Measurements from ENCODE around the gene SPEM3. TPM values are rescaled to one million over a fixed set of nuclear protein-coding genes. Genes with fewer than 3 reads are reported as not detected.

The SPEM3 gene
- total and polyA plus RNA-seq, 2 of the 4 experiments (the other 2 are of a cell fraction): not detected

- dilution Hi-C loops (cut with HindIII; ENCODE audit: low sequenced_read_pairs, unreplicated experiment): no loop called here
- no peak overlapping the region for H2BK120ac ChIP-seq (ENCODE audit: low read depth, low read length)
- no peak overlapping the region for H4K8ac ChIP-seq (ENCODE audit: low read depth in 2 of 2, low read length in 2 of 2)
- H2AK5ac ChIP-seq (ENCODE audit: low read depth, low read length): no peak overlapping the region
- TF ChIP-seq RCOR1 (IDR thresholded peaks at IDR 0.05; ENCODE audit: insufficient replicate concordance, low read length) (no peak), RAD21 (IDR thresholded peaks at IDR 0.05; ENCODE audit: low read length) (no peak), FOS (IDR thresholded peaks at IDR 0.05; ENCODE audit: low read depth, low read length) (no peak), NFE2L2 (IDR thresholded peaks at IDR 0.05; ENCODE audit: low read depth, low read length) (no peak), POLR2A (IDR thresholded peaks at IDR 0.05; ENCODE audit: low read depth, low read length) (no peak)
- TF ChIP-seq, protein P1, sequence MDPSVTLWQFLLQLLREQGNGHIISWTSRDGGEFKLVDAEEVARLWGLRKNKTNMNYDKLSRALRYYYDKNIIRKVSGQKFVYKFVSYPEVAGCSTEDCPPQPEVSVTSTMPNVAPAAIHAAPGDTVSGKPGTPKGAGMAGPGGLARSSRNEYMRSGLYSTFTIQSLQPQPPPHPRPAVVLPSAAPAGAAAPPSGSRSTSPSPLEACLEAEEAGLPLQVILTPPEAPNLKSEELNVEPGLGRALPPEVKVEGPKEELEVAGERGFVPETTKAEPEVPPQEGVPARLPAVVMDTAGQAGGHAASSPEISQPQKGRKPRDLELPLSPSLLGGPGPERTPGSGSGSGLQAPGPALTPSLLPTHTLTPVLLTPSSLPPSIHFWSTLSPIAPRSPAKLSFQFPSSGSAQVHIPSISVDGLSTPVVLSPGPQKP (IDR thresholded peaks at IDR 0.05; ENCODE audit: borderline replicate concordance, low read depth, low read length): no peak
- no peak overlapping the region for H3K9ac ChIP-seq (ENCODE audit: low read depth, low read length)
- no peak overlapping the region for H3K14ac ChIP-seq (replicated peaks; ENCODE audit: low read depth, low read length)
- peaks cover 14 to 75% of the 10 kb centered on the region in 2 experiments; a peak in 3 of 4 replicates for H3K79me1 ChIP-seq (ENCODE audit: low read depth in 1 of 2, low read length in 2 of 2)
- no peak overlapping the region for H3K4ac ChIP-seq (ENCODE audit: low read depth, low read length)
- no peak overlapping the region for H3K4me2 ChIP-seq (ENCODE audit: low read depth, low read length)
- H4K5ac ChIP-seq (ENCODE audit: low read depth, low read length): no peak overlapping the region
- no peak overlapping the region for H2BK15ac ChIP-seq (ENCODE audit: low read depth, low read length)
- H3K4me3 ChIP-seq (ENCODE audit: insufficient read depth, low read depth, low read length): no peak overlapping the region
- no peaks in the 10 kb centered on the region for H3K9me3 ChIP-seq (ENCODE audit: control insufficient read depth, insufficient read depth, low read length)
- H2BK20ac ChIP-seq (ENCODE audit: low read depth, low read length): no peak overlapping the region
- H3K27me3 ChIP-seq (ENCODE audit: control insufficient read depth, insufficient read depth, low read length): no peaks in the 10 kb centered on the region
- H3K4me1 ChIP-seq (ENCODE audit: control insufficient read depth, insufficient read depth, low read length): peaks cover 12% of the 10 kb centered on the region; the same call in 1 of the 2 replicates
- H3K23ac ChIP-seq (ENCODE audit: low read depth, low read length): no peak overlapping the region
- peaks cover 48% of the 10 kb centered on the region for H3K36me3 ChIP-seq (ENCODE audit: control insufficient read depth, insufficient read depth, low read length)
- H3K9me1 ChIP-seq (ENCODE audit: insufficient read depth, low read length): peaks cover 24% of the 10 kb centered on the region
- intact Hi-C loops (cut with micrococcal nuclease): no loop called here
- WGBS, 2 experiments (ENCODE audit: extremely low coverage in 2 of 2, insufficient read length in 1 of 2): 96% methylated on average over 17 of the region's 33 CpGs; no CpG with 5 or more reads in 1 of the 2 experiments
- in situ Hi-C loops (cut with MboI; ENCODE audit: low sequenced_read_pairs): no loop called here
- DNase-seq (no peak), ATAC-seq (ENCODE audit: low read depth) (no peak)
- H3K27ac ChIP-seq (ENCODE audit: insufficient read depth, low read length): no peak overlapping the region
- no TSS peak for BruUV-seq (replicated peaks)
- ChIA-PET POLR2A (ENCODE audit: unreplicated experiment) (no interaction called here), CTCF (no interaction called here)
- peaks cover 57% of the 10 kb centered on the region for H4K20me1 ChIP-seq (ENCODE audit: insufficient read depth, low read length)
- no peak overlapping the region for H2AFZ ChIP-seq (replicated peaks; ENCODE audit: low read length, poor library complexity)
- H4K91ac ChIP-seq (ENCODE audit: insufficient read depth, low read depth, low read length): no peak overlapping the region
- H2AK9ac ChIP-seq (replicated peaks; ENCODE audit: low read depth, low read length, poor library complexity): no peak overlapping the region
- no peak overlapping the region for H3K18ac ChIP-seq (ENCODE audit: low read depth, low read length)
- H3K56ac ChIP-seq (ENCODE audit: extremely low read depth, insufficient read depth, low read length): no peak overlapping the region
- H2BK5ac ChIP-seq (ENCODE audit: low read depth, low read length, poor library complexity, severe bottlenecking): no peak overlapping the region
Observed at GRCh38 chr17:7465597-7466275, 37.1 kb downstream of the SPEM3 start.
